IMR-90 (cell line): ENCODE results near the gene HOOK1. TPM values are rescaled to one million over a fixed set of nuclear protein-coding genes. Genes with fewer than 3 reads are reported as not detected.

Source experiments
- ATAC-seq: fragments of 200-7000 bp; cut with Tn5 transposase; 2 replicates; pipeline ENCODE4 v1.9.1; 2020; ENCODE audit warnings: low read depth, mild to moderate bottlenecking, moderate library complexity
- BruUV-seq: library from RNA; stranded (reverse); fragments of 400-500 nt; replicated peaks from 2 replicates; lab custom pipeline; 2021; lab: Mats Ljungman, UMichigan
- CTCF ChIA-PET: fragments of 300-600 bp; formaldehyde crosslinking; extraction: SDS; loops from one replicate; lab custom pipeline; 2021; ENCODE audit warnings: antibody characterized with exemption; lab: Yijun Ruan, JAX
- POLR2A ChIA-PET: fragments of 300-600 bp; sonication (Branson Sonifier 250); formaldehyde crosslinking; loops from one replicate; lab custom pipeline; 2022; ENCODE audit warnings: antibody characterized with exemption; ENCODE audit not compliant: unreplicated experiment; lab: Charles Lee
- DNase-seq: peaks from one replicate; pipeline ENCODE4 v3.0.0; 2013
- H2AFZ ChIP-seq: replicated peaks from 2 replicates; pipeline ENCODE3; 2013; ENCODE audit warnings: low read length, mild to moderate bottlenecking; ENCODE audit not compliant: poor library complexity
- H2AK5ac ChIP-seq: 2 replicates; pipeline ENCODE4 v1.6.1; 2013; ENCODE audit warnings: low read depth, low read length, inconsistent platforms
- H2AK9ac ChIP-seq: replicated peaks from 2 replicates; pipeline ENCODE3; 2013; ENCODE audit warnings: mild to moderate bottlenecking, low read depth, low read length, moderate library complexity; ENCODE audit not compliant: poor library complexity
- H2BK120ac ChIP-seq: 2 replicates; pipeline ENCODE4 v1.6.1; 2013; ENCODE audit warnings: low read depth, low read length, inconsistent platforms
- H2BK15ac ChIP-seq: 3 replicates; pipeline ENCODE4 v1.6.1; 2013; ENCODE audit warnings: low read depth, low read length, inconsistent platforms
- H2BK20ac ChIP-seq: 2 replicates; pipeline ENCODE4 v1.6.1; 2013; ENCODE audit warnings: low read depth, mild to moderate bottlenecking, inconsistent platforms, low read length, moderate library complexity
- H2BK5ac ChIP-seq: 2 replicates; pipeline ENCODE4 v1.6.1; 2013; ENCODE audit warnings: mild to moderate bottlenecking, low read depth, low read length, inconsistent platforms; ENCODE audit not compliant: poor library complexity, severe bottlenecking
- H3K14ac ChIP-seq: replicated peaks from 2 replicates; pipeline ENCODE4 v1.6.1; 2013; ENCODE audit warnings: low read depth, low read length, inconsistent platforms
- H3K18ac ChIP-seq: 2 replicates; pipeline ENCODE4 v1.6.1; 2013; ENCODE audit warnings: low read depth, low read length, control low read depth
- H3K23ac ChIP-seq: 2 replicates; pipeline ENCODE4 v1.6.1; 2013; ENCODE audit warnings: low read depth, low read length, inconsistent platforms
- H3K27ac ChIP-seq: 2 replicates; pipeline ENCODE4 v1.5.1; 2013; ENCODE audit warnings: mild to moderate bottlenecking, control low read depth, low read length; ENCODE audit not compliant: insufficient read depth
- H3K27me3 ChIP-seq: 2 replicates; pipeline ENCODE4 v1.6.1; 2013; ENCODE audit warnings: low read length; ENCODE audit not compliant: control insufficient read depth, insufficient read depth
- H3K36me3 ChIP-seq: 2 replicates; pipeline ENCODE4 v1.6.1; 2013; ENCODE audit warnings: low read length, mixed read lengths; ENCODE audit not compliant: control insufficient read depth, insufficient read depth
- H3K4ac ChIP-seq: 2 replicates; pipeline ENCODE4 v1.6.1; 2013; ENCODE audit warnings: low read depth, low read length, inconsistent platforms
- H3K4me1 ChIP-seq: 2 replicates; pipeline ENCODE4 v1.6.1; 2013; ENCODE audit warnings: low read length, mixed read lengths; ENCODE audit not compliant: control insufficient read depth, insufficient read depth
- H3K4me2 ChIP-seq: 2 replicates; pipeline ENCODE4 v1.6.1; 2013; ENCODE audit warnings: low read depth, mild to moderate bottlenecking, control low read depth, low read length, moderate library complexity
- H3K4me3 ChIP-seq: 2 replicates; pipeline ENCODE4 v1.5.1; 2013; ENCODE audit warnings: low read depth, mild to moderate bottlenecking, control low read depth, low read length, moderate library complexity; ENCODE audit not compliant: insufficient read depth
- H3K56ac ChIP-seq: 2 replicates; pipeline ENCODE4 v1.6.1; 2013; ENCODE audit warnings: low read length, inconsistent platforms; ENCODE audit not compliant: insufficient read depth; ENCODE audit errors: extremely low read depth
- H3K79me1 ChIP-seq, 2 experiments: 2 replicates each; pipeline ENCODE4 v1.6.1; 2013; ENCODE audit warnings: low read length in 2 of 2, inconsistent platforms in 1 of 2, low read depth in 1 of 2
- H3K9ac ChIP-seq: 2 replicates; pipeline ENCODE4 v1.6.1; 2013; ENCODE audit warnings: low read depth, low read length, control low read depth
- H3K9me1 ChIP-seq: 2 replicates; pipeline ENCODE4 v1.6.1; 2013; ENCODE audit warnings: low read length, inconsistent platforms; ENCODE audit not compliant: insufficient read depth
- H3K9me3 ChIP-seq: 2 replicates; pipeline ENCODE4 v1.6.1; 2013; ENCODE audit warnings: low read length; ENCODE audit not compliant: control insufficient read depth, insufficient read depth
- H4K20me1 ChIP-seq: 2 replicates; pipeline ENCODE4 v1.6.1; 2013; ENCODE audit warnings: low read length, inconsistent platforms; ENCODE audit not compliant: insufficient read depth
- H4K5ac ChIP-seq: 2 replicates; pipeline ENCODE4 v1.6.1; 2013; ENCODE audit warnings: mild to moderate bottlenecking, low read depth, low read length, control low read depth
- H4K8ac ChIP-seq, 2 experiments: 2 replicates each; pipeline ENCODE4 v1.6.1; 2013; ENCODE audit warnings: low read depth in 2 of 2, low read length in 2 of 2, control low read depth in 1 of 2, inconsistent platforms in 1 of 2
- H4K91ac ChIP-seq: 2 replicates; pipeline ENCODE4 v1.6.1; 2013; ENCODE audit warnings: low read depth, low read length, inconsistent platforms; ENCODE audit not compliant: insufficient read depth
- CEBPB ChIP-seq: IDR thresholded peaks from 2 replicates; pipeline ENCODE4 v1.6.1; 2012; ENCODE audit warnings: low read depth, low read length, improper control_type of control experiment
- WGBS, 2 experiments: methylation state at CpG; one replicate each; pipeline versions ENCODE4 v1.1.5 to v1.1.7; 2013; ENCODE audit warnings: missing lambda C conversion rate in 2 of 2; ENCODE audit not compliant: insufficient read length in 1 of 2; ENCODE audit errors: extremely low coverage in 2 of 2; 5-methylcytosine and 5-hydroxymethylcytosine counted together
- dilution Hi-C: fragments of 300-500 bp; cut with HindIII; formaldehyde crosslinking; loops from one replicate; pipeline ENCODE4 v1.14.3; 2018; ENCODE audit warnings: low sequenced_read_pairs; ENCODE audit not compliant: unreplicated experiment
- in situ Hi-C: fragments of 300-500 bp; cut with MboI; formaldehyde crosslinking; loops from 3 replicates; pipeline ENCODE4 v1.14.3; 2019; ENCODE audit warnings: low sequenced_read_pairs, inconsistent platforms, mixed read lengths
- intact Hi-C: fragments of 100-400 bp; cut with micrococcal nuclease; formaldehyde crosslinking; loops from 2 replicates; pipeline ENCODE4 v1.10.0; 2022
- polyA plus RNA-seq, 3 experiments: library from polyadenylated mRNA; depleted of rRNA; stranded (reverse); fragments of >200 nt; gene quantifications; 2 replicates each; pipeline ENCODE4 v1.2.3, GENCODE V29; 2012; ENCODE audit warnings: low replicate concordance in 1 of 3
- total RNA-seq: library from RNA; depleted of rRNA; stranded (reverse); fragments of >200 nt; gene quantifications from 2 replicates; pipeline ENCODE4 v1.2.3, GENCODE V29; 2012
- TF ChIP-seq, protein P1 (sequence below): conservative IDR thresholded peaks from 2 replicates; pipeline ENCODE4 v1.5.1; 2012; ENCODE audit warnings: mild to moderate bottlenecking, low read depth, low read length, improper control_type of control experiment

HOOK1 gene
- total and polyA plus RNA-seq, 2 of the 4 experiments (the other 2 are of a cell fraction): not detected

DNA sequence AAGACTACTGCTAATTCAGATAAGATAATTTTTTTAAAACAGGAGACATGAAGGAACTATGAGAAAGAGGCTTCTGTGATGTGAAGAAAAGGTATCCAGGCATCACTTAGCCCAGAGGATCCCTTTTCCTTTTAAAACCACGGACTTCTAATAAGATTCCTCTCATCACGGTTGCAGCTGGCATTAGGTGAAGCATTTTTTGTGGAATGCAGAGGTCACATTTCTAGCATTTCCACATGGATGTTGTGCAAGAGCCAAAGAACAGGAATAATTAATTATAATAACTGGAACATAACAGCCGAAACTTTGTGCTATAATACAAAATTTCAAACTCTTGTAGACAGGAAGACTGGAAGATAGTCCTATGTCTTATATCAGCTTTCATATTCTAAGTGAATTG, 84.2 kb downstream of the HOOK1 start:
- POLR2A ChIA-PET: no interaction called here
- no CpG with 5 or more reads among the region's 3 CpGs for WGBS, 2 experiments
- no peak overlapping the region for H3K18ac ChIP-seq
- H2BK20ac ChIP-seq: no peak overlapping the region
- no peak overlapping the region for H3K23ac ChIP-seq
- H2BK5ac ChIP-seq: no peak overlapping the region
- DNase-seq (no peak), ATAC-seq (no peak)
- TF ChIP-seq, protein P1, sequence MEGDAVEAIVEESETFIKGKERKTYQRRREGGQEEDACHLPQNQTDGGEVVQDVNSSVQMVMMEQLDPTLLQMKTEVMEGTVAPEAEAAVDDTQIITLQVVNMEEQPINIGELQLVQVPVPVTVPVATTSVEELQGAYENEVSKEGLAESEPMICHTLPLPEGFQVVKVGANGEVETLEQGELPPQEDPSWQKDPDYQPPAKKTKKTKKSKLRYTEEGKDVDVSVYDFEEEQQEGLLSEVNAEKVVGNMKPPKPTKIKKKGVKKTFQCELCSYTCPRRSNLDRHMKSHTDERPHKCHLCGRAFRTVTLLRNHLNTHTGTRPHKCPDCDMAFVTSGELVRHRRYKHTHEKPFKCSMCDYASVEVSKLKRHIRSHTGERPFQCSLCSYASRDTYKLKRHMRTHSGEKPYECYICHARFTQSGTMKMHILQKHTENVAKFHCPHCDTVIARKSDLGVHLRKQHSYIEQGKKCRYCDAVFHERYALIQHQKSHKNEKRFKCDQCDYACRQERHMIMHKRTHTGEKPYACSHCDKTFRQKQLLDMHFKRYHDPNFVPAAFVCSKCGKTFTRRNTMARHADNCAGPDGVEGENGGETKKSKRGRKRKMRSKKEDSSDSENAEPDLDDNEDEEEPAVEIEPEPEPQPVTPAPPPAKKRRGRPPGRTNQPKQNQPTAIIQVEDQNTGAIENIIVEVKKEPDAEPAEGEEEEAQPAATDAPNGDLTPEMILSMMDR: no peak
- TF ChIP-seq CEBPB: peak; percentile 38; the same call in 1 of the 2 replicates
- no peaks in the 10 kb centered on the region for H3K36me3 ChIP-seq
- intact Hi-C loops: no loop called here
- H3K4ac ChIP-seq: no peak overlapping the region
- CTCF ChIA-PET: no interaction called here
- no peak overlapping the region for H3K14ac ChIP-seq
- H3K4me2 ChIP-seq: no peak overlapping the region
- no TSS peak for BruUV-seq
- H3K27me3 ChIP-seq: no peaks in the 10 kb centered on the region; the same call in 1 of the 2 replicates
- no peak overlapping the region for H4K5ac ChIP-seq
- no peaks in the 10 kb centered on the region for H3K9me1 ChIP-seq
- no peak overlapping the region for H2BK15ac ChIP-seq
- in situ Hi-C loops: no loop called here
- H3K27ac ChIP-seq: no peak overlapping the region
- no peak overlapping the region for H2AFZ ChIP-seq
- H3K4me3 ChIP-seq: no peak overlapping the region
- H4K8ac ChIP-seq: no peak overlapping the region
- no peak overlapping the region for H2BK120ac ChIP-seq
- no peaks in the 10 kb centered on the region for H4K20me1 ChIP-seq
- no peak overlapping the region for H2AK5ac ChIP-seq
- H3K56ac ChIP-seq: no peak overlapping the region
- H3K4me1 ChIP-seq: no peaks in the 10 kb centered on the region
- H3K79me1 ChIP-seq: no peaks in the 10 kb centered on the region
- H3K9me3 ChIP-seq: no peaks in the 10 kb centered on the region
- H2AK9ac ChIP-seq: no peak overlapping the region
- H4K91ac ChIP-seq: no peak overlapping the region
- dilution Hi-C loops: no loop called here
- H3K9ac ChIP-seq: no peak overlapping the region
